ENCODE data around the gene SERHL2.
"Not testable (repeated sequence)": the region's sequence is repeated elsewhere in the genome, so short reads cannot be mapped to it uniquely, and the experiment has no call there.

Gene SERHL2

DNA sequence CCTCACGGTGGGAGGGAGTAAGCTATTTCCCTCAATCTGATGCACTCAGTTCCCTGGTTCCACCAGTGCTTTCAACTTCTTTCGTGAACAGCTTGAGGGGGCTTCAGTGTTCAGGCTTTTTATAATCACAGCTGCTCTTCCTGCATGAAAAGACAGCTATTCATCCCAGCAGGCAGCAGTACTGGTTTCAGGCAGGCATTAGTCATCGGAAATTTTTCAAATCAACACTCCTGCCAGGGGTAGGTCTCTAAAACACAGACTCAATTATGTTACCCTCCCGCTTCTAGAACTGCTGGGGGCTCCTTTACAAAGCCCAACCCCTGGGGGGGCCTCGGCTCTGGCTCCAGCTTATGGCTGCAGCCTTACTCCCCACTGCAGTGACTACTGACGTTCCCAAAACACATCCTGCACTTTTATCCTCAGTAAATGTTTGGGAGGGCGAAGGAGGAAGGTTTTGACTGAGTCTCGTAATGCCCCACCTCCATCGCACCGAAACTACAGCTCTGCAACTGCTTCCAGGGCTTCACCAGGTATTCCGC is 55.1 kb downstream of the SERHL2 start:
- no peak for DNase-seq

DNA sequence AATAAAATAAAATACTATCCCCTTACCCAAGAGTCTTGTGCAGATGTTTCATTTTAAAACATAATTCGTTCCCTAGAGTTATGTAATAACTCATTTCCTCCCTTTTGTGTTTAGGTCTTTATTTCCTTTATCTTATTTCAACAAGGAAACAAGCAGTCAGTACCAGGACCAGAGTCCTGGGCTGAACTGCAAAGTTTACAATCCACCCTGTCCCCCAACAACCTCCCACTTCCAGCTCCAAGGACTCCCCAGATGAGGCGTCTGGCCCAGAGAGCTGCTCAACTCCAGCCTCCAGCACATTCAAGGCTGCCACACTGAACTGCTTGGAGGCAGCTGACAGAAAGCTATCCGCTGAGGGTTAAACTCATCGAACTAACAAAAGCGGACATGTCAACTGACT is 56.4 kb downstream of the SERHL2 start:
- DNase-seq: no peak

DNA sequence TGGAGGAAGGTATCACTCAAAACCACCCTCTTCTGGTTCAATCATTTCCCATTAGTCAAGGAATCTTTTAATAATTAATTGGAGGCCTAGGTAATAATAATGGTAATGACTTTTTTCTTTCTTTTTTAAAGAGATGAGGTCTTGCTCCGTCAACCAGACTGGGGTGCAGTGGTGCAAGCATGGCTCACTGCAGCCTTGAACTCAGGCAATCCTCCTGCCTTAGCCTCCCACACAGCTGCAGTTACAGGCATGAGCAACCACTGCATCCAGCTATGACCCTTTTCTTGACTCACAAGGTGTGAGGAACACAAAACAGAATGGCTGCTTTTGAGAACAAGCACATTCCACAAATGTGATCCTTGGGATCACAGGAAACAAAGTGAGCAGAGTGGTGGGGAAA is 57.3 kb downstream of the SERHL2 start:
- no peak for DNase-seq

DNA sequence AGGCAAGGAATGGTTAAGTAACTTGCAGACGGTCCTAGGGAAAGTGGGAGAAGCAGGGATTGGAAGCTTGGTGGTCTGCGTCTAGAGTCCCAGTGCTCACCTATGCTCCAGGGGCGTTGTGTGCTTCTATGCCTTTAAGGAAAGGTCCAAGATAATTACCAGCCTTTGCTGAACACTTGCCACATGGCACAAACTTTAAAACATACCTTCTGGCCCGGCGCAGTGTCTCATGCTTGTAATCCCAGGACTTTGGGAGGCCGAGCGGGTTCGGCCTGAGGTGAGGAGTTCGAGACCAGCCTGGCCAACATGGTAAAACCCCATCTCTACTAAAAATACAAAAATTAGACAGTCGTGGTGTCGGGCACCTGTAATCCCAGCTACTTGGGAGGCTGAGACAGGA is 58.6 kb downstream of the SERHL2 start:
- no peak for DNase-seq

DNA sequence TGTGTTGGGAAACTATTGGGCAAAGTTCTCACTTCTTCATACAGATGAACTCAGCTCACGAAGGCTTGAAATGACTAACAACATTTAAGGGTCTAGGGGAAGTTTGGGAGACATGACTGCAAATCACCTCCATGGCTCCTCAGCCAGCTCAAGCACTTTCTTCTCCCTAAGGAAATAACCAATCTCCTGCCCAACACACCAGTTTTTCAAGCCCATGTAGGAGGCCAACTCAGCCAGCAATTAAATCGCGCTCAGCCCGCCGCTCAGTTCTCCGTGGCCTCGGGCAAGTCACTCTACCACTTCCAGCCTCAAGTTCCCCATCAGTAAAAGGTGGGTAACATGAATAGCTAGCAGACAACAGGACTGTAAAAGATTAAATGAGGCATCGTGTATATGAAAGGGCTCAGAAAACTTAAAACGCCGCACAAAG is 60.1 kb downstream of the SERHL2 start:
- DNase-seq: no peak

- peak; percentile 98 for DNase-seq
Observed at GRCh38 chr22:42614312-42615091, 60.7 kb downstream of the SERHL2 start, which contains the start of gene POLDIP3. Gene POLDIP3 (minus strand): TSS chr22:42614883. CDS start chr22:42614857, 26 bp downstream.

DNA sequence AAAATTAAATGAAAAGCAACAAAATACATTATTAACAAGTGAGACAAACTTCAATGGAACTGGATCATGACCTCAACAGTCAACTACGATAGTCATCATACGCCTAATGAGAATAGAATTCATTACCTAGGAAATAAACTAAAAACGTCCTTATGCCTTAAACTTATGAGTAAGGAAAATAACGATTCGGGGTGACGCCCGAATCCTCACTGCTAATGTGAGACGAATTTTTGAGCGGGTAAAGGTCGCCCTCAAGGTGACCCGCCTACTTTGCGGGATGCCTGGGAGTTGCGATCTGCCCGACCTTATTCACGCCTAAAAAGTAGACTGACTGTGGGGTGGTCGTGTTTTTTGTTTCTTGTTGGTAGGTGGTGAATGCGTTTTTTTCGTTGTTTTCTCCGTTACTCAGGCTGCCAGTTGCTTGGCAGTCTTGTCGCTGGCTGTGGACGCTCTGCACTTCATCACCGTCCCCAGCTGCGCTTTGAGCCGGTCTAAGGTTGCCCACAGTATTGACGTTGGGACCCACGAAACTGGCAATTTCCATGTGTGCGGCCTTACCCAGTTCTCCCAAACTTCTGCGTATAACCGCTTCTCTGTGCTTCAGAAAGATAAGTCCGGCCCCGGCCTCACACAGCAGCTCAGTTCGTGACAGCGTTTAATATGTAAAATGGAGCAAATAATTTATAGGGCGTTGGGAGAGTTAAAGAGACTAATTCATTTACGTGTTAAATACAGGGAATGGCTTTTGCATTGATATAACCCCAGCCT is 61.5 kb downstream of the SERHL2 start:
- peak; percentile 78 to 84 for DNase-seq

GRCh38 chr22:42615860-42616175 is 62.1 kb downstream of the SERHL2 start:
- DNase-seq: not testable (repeated sequence)

- no peak for DNase-seq
Observed at GRCh38 chr22:42617155-42617983, 63.6 kb downstream of the SERHL2 start.

GRCh38 chr22:42619261-42620063 is 65.7 kb downstream of the SERHL2 start:
- DNase-seq: no peak

- DNase-seq: no peak
Observed at GRCh38 chr22:42620084-42620483, 66.3 kb downstream of the SERHL2 start.

DNA sequence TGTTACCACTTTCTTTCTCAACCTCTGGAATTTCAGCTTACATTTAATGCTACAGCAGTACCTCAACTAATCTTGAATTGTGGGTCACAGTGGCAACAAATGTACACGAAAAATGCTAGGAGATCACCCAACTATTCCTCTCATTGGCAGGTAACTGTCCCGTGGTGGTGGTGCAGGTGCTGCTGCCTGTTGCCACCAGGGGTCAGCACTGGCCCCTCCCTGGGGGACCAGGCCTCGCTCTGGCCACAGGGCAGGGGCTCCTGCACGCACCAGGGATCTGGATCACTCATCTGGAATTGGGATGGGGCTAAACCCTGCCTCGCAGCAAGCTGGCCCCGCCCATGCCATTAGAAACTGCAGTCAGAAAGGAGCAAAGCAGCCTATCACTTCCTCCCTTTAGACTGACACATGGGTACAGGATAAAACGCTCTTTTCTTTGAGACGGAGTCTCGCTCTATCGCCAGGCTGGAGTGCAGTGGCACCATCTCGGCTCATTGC is 67.8 kb downstream of the SERHL2 start:
- peak; percentile 26 to 38 for DNase-seq

DNA sequence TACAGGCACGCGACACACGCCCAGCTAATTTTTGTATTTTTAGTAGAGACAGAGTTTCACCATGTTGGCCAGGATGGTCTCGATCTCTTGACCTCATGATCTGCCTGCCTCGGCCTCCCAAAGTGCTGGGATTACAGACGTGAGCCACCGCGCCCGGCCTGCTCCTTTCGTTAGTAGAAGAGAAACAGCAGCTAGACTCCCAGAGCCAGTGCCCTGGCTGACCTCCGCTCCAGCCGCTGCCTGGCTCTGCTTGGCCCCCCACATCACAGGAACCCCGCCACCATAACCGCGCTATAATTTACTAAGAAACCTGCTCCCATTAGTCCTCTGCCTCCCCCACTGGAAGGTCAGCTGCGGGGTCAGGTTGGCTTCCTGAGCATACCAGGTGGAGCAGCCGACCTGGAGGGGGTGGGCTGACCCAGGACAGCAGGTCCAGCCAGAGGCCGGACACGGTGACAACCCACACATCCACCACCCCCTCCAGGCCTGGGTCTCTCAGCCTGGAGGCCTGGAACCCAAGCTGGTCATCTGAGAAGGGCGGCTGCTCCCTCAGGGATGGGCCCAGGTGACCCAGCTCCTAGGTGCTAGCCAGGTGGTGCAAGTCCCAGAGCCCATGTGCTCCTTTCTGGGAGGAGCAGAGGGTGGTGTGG is 68.4 kb downstream of the SERHL2 start:
- DNase-seq: no peak

DNA sequence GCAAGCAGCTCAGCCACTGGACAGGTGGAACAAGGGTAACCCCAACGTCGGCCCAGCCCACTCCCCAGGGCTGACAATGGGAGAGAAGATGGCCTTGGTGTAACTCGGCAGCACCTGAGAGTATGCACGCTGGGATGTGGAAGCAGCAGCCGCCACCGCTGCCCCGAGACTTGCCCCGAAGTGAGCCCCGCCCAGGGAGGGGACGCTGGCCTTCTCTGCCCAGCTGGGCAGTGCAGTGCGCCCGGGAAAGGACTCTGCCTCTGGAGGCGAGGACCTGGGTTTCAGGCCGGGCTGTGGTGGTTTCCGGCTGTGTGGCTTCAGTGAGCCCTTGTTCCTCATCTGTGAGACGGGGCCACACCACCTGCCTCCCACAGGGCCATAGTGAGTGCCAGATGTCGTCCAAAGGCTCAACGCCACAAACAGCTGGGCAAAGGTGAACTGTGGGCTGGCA is 69.6 kb downstream of the SERHL2 start:
- DNase-seq: no peak
